Measurements from ENCODE around the gene PIP5KL1.
A peak's percentile ranks its signal among the peaks of the same experiment; 100 is the strongest.

PIP5KL1 gene

GRCh38 chr9:127943731-127944144, 13.2 kb upstream of the PIP5KL1 start:
- no peak overlapping the region for H3K4ac ChIP-seq (ENCODE audit: low read depth in 1 of 2, low read length in 2 of 2)
- peaks cover 4% of the 10 kb centered on the region for H3K79me1 ChIP-seq (replicated peaks; ENCODE audit: low read length, poor library complexity, severe bottlenecking)
- no peak overlapping the region for H3K18ac ChIP-seq (ENCODE audit: low read depth in 1 of 2, low read length in 2 of 2)
- H2BK12ac ChIP-seq (ENCODE audit: low read length in 2 of 2) = no peak overlapping the region
- no peak overlapping the region for H4K8ac ChIP-seq (ENCODE audit: low read length)
- H2AK5ac ChIP-seq (ENCODE audit: low read length, severe bottlenecking) = no peak overlapping the region
- peaks cover 7% of the 10 kb centered on the region for H3K4me1 ChIP-seq (ENCODE audit: control insufficient read depth, insufficient read depth, low read depth, low read length)
- peaks cover 53 to 54% of the 10 kb centered on the region in 2 experiments for H3K36me3 ChIP-seq (ENCODE audit: control insufficient read depth in 1 of 2, insufficient read depth in 2 of 2, low read depth in 1 of 2, low read length in 2 of 2)
- H2AFZ ChIP-seq (ENCODE audit: low read depth, low read length) = no peak overlapping the region
- no peak overlapping the region for H3K27ac ChIP-seq (ENCODE audit: low read length, poor library complexity, severe bottlenecking)
- no peak overlapping the region for H3K4me3 ChIP-seq (ENCODE audit: insufficient read depth in 1 of 2, low read depth in 1 of 2, low read length in 2 of 2)
- no peak overlapping the region for H2BK15ac ChIP-seq (ENCODE audit: low read depth, poor library complexity, severe bottlenecking)
- peak; percentile 79 for DNase-seq
- H3K27me3 ChIP-seq (ENCODE audit: control insufficient read depth in 1 of 2, insufficient read depth in 1 of 2, low read length in 2 of 2) = no peaks in the 10 kb centered on the region
- no peak overlapping the region for H3K14ac ChIP-seq (ENCODE audit: low read length in 2 of 2)
- no peak overlapping the region for H3K4me2 ChIP-seq (ENCODE audit: low read length, poor library complexity, severe bottlenecking)
- no peak overlapping the region for H4K91ac ChIP-seq (ENCODE audit: low read length)
- H2BK120ac ChIP-seq (ENCODE audit: low read depth, low read length) = no peak overlapping the region
- H3K9ac ChIP-seq (ENCODE audit: low read length) = no peak overlapping the region
- 40% methylated on average over 12 of the region's 13 CpGs for WGBS
- H2BK5ac ChIP-seq (ENCODE audit: low read depth, low read length, poor library complexity, severe bottlenecking) = no peak overlapping the region
- H3K23ac ChIP-seq (ENCODE audit: low read length in 2 of 2) = no peak overlapping the region
- no peaks in the 10 kb centered on the region for H3K9me3 ChIP-seq (ENCODE audit: control insufficient read depth, low read length)

GRCh38 chr9:127943011-127943662, 12.6 kb upstream of the PIP5KL1 start:
- Histone ChIP-seq H2BK15ac (ENCODE audit: low read depth, poor library complexity, severe bottlenecking) (no peak overlapping the region), H3K79me1 (replicated peaks; ENCODE audit: low read length, poor library complexity, severe bottlenecking) (peaks cover 4% of the 10 kb centered on the region), H3K9me3 (ENCODE audit: control insufficient read depth, low read length) (no peaks in the 10 kb centered on the region), H3K9ac (ENCODE audit: low read length) (no peak overlapping the region), H3K18ac (ENCODE audit: low read depth in 1 of 2, low read length in 2 of 2) (no peak overlapping the region), H2AK5ac (ENCODE audit: low read length, severe bottlenecking) (no peak overlapping the region), H3K23ac (ENCODE audit: low read length in 2 of 2) (no peak overlapping the region), H3K4ac (ENCODE audit: low read depth in 1 of 2, low read length in 2 of 2) (no peak overlapping the region), H2AFZ (ENCODE audit: low read depth, low read length) (no peak overlapping the region), H3K27me3 (ENCODE audit: control insufficient read depth in 1 of 2, insufficient read depth in 1 of 2, low read length in 2 of 2) (no peaks in the 10 kb centered on the region), H4K8ac (ENCODE audit: low read length) (no peak overlapping the region), H3K36me3 (ENCODE audit: control insufficient read depth in 1 of 2, insufficient read depth in 2 of 2, low read depth in 1 of 2, low read length in 2 of 2) (peaks cover 52 to 53% of the 10 kb centered on the region in 2 experiments), H4K91ac (ENCODE audit: low read length) (no peak overlapping the region), H3K4me3 (ENCODE audit: insufficient read depth in 1 of 2, low read depth in 1 of 2, low read length in 2 of 2) (no peak overlapping the region), H2BK5ac (ENCODE audit: low read depth, low read length, poor library complexity, severe bottlenecking) (no peak overlapping the region), H3K4me2 (ENCODE audit: low read length, poor library complexity, severe bottlenecking) (no peak overlapping the region), H3K14ac (ENCODE audit: low read length in 2 of 2) (no peak overlapping the region), H2BK120ac (ENCODE audit: low read depth, low read length) (no peak overlapping the region), H3K27ac (ENCODE audit: low read length, poor library complexity, severe bottlenecking) (no peak overlapping the region), H3K4me1 (ENCODE audit: control insufficient read depth, insufficient read depth, low read depth, low read length) (peaks cover 6% of the 10 kb centered on the region), H2BK12ac (ENCODE audit: low read length in 2 of 2) (peak overlapping the region in 1 of 2 experiments; percentile 4)
- 85% methylated on average over 14 of the region's 14 CpGs for whole genome bisulfite sequencing
- no peak for DNase-seq

GRCh38 chr9:127942216-127943010, 11.8 kb upstream of the PIP5KL1 start:
- no peak overlapping the region for H2AK5ac ChIP-seq (ENCODE audit: low read length, severe bottlenecking)
- H3K9me3 ChIP-seq (ENCODE audit: control insufficient read depth, low read length) = no peaks in the 10 kb centered on the region
- no peak overlapping the region for H3K14ac ChIP-seq (ENCODE audit: low read length in 2 of 2)
- H3K9ac ChIP-seq (ENCODE audit: low read length) = no peak overlapping the region
- no peak overlapping the region for H2BK15ac ChIP-seq (ENCODE audit: low read depth, poor library complexity, severe bottlenecking)
- H3K23ac ChIP-seq (ENCODE audit: low read length in 2 of 2) = no peak overlapping the region
- H3K36me3 ChIP-seq (ENCODE audit: control insufficient read depth in 1 of 2, insufficient read depth in 2 of 2, low read depth in 1 of 2, low read length in 2 of 2) = peaks cover 45 to 47% of the 10 kb centered on the region in 2 experiments
- H4K8ac ChIP-seq (ENCODE audit: low read length) = no peak overlapping the region
- H2BK12ac ChIP-seq (ENCODE audit: low read length in 2 of 2) = no peak overlapping the region
- no peak overlapping the region for H2BK5ac ChIP-seq (ENCODE audit: low read depth, low read length, poor library complexity, severe bottlenecking)
- peak; percentile 66 for DNase-seq
- no peak overlapping the region for H2AFZ ChIP-seq (ENCODE audit: low read depth, low read length)
- H3K27me3 ChIP-seq (ENCODE audit: control insufficient read depth in 1 of 2, insufficient read depth in 1 of 2, low read length in 2 of 2) = no peaks in the 10 kb centered on the region
- no peak overlapping the region for H3K27ac ChIP-seq (ENCODE audit: low read length, poor library complexity, severe bottlenecking)
- H3K4me2 ChIP-seq (ENCODE audit: low read length, poor library complexity, severe bottlenecking) = no peak overlapping the region
- H3K4me3 ChIP-seq (ENCODE audit: insufficient read depth in 1 of 2, low read depth in 1 of 2, low read length in 2 of 2) = no peak overlapping the region
- peaks cover 4% of the 10 kb centered on the region for H3K79me1 ChIP-seq (replicated peaks; ENCODE audit: low read length, poor library complexity, severe bottlenecking)
- no peak overlapping the region for H4K91ac ChIP-seq (ENCODE audit: low read length)
- no peak overlapping the region for H3K4ac ChIP-seq (ENCODE audit: low read depth in 1 of 2, low read length in 2 of 2)
- no peak overlapping the region for H2BK120ac ChIP-seq (ENCODE audit: low read depth, low read length)
- peaks cover 10% of the 10 kb centered on the region for H3K4me1 ChIP-seq (ENCODE audit: control insufficient read depth, insufficient read depth, low read depth, low read length)
- no peak overlapping the region for H3K18ac ChIP-seq (ENCODE audit: low read depth in 1 of 2, low read length in 2 of 2)
- 74% methylated on average over 18 of the region's 18 CpGs for WGBS

- no peak overlapping the region for H3K4ac ChIP-seq (ENCODE audit: low read depth in 1 of 2, low read length in 2 of 2)
- H3K9ac ChIP-seq (ENCODE audit: low read length) = no peak overlapping the region
- no peak overlapping the region for H2AK5ac ChIP-seq (ENCODE audit: low read length, severe bottlenecking)
- H3K4me2 ChIP-seq (ENCODE audit: low read length, poor library complexity, severe bottlenecking) = no peak overlapping the region
- no peak for DNase-seq
- H3K27me3 ChIP-seq (ENCODE audit: control insufficient read depth in 1 of 2, insufficient read depth in 1 of 2, low read length in 2 of 2) = no peaks in the 10 kb centered on the region
- no peak overlapping the region for H3K23ac ChIP-seq (ENCODE audit: low read length in 2 of 2)
- H3K36me3 ChIP-seq (ENCODE audit: control insufficient read depth in 1 of 2, insufficient read depth in 2 of 2, low read depth in 1 of 2, low read length in 2 of 2) = peaks cover 44 to 46% of the 10 kb centered on the region in 2 experiments
- no peak overlapping the region for H2BK12ac ChIP-seq (ENCODE audit: low read length in 2 of 2)
- H2BK15ac ChIP-seq (ENCODE audit: low read depth, poor library complexity, severe bottlenecking) = no peak overlapping the region
- no peak overlapping the region for H2AFZ ChIP-seq (ENCODE audit: low read depth, low read length)
- no peak overlapping the region for H3K4me3 ChIP-seq (ENCODE audit: insufficient read depth in 1 of 2, low read depth in 1 of 2, low read length in 2 of 2)
- peaks cover 4% of the 10 kb centered on the region for H3K79me1 ChIP-seq (replicated peaks; ENCODE audit: low read length, poor library complexity, severe bottlenecking)
- H3K18ac ChIP-seq (ENCODE audit: low read depth in 1 of 2, low read length in 2 of 2) = no peak overlapping the region
- peaks cover 10% of the 10 kb centered on the region for H3K4me1 ChIP-seq (ENCODE audit: control insufficient read depth, insufficient read depth, low read depth, low read length)
- no peaks in the 10 kb centered on the region for H3K9me3 ChIP-seq (ENCODE audit: control insufficient read depth, low read length)
- WGBS = 100% methylated on average over 3 of the region's 3 CpGs
- H4K91ac ChIP-seq (ENCODE audit: low read length) = no peak overlapping the region
- H3K27ac ChIP-seq (ENCODE audit: low read length, poor library complexity, severe bottlenecking) = no peak overlapping the region
- H3K14ac ChIP-seq (ENCODE audit: low read length in 2 of 2) = no peak overlapping the region
- no peak overlapping the region for H2BK120ac ChIP-seq (ENCODE audit: low read depth, low read length)
- H2BK5ac ChIP-seq (ENCODE audit: low read depth, low read length, poor library complexity, severe bottlenecking) = no peak overlapping the region
- H4K8ac ChIP-seq (ENCODE audit: low read length) = no peak overlapping the region
Measured at GRCh38 chr9:127941961-127942215, 11.3 kb upstream of the PIP5KL1 start.
